Smooth muscle cell (in vitro differentiated cells): ENCODE data around the gene MAGI2. TPM values are rescaled to one million over a fixed set of nuclear protein-coding genes. Genes with fewer than 3 reads are reported as not detected.

Source experiments
- DNase-seq: peaks from one replicate; lab custom pipeline; 2025; ENCODE audit not compliant: unreplicated experiment; lab: John Stamatoyannopoulos, UW
- H2AFZ ChIP-seq: fragments of 200-600 bp; sonication (generic); 2 replicates; pipeline ENCODE4 v1.6.0; 2016; ENCODE audit warnings: antibody characterized with exemption, low read depth, mild to moderate bottlenecking
- H3F3A ChIP-seq: fragments of 200-600 bp; sonication (generic); 2 replicates; pipeline ENCODE4 v1.6.0; 2017; ENCODE audit warnings: antibody characterized with exemption, low read depth
- H3K27ac ChIP-seq: fragments of 200-600 bp; sonication (generic); 2 replicates; pipeline ENCODE4 v1.5.1; 2016; ENCODE audit warnings: low read depth, mild to moderate bottlenecking
- H3K27me3 ChIP-seq: fragments of 200-600 bp; sonication (generic); 2 replicates; pipeline ENCODE4 v1.6.1; 2016; ENCODE audit warnings: low read depth, mild to moderate bottlenecking
- H3K36me3 ChIP-seq: fragments of 200-600 bp; sonication (generic); 2 replicates; pipeline ENCODE4 v1.5.1; 2016; ENCODE audit warnings: low read depth
- H3K4me1 ChIP-seq: fragments of 200-600 bp; sonication (generic); 2 replicates; pipeline ENCODE4 v1.5.1; 2016; ENCODE audit warnings: low read depth
- H3K4me2 ChIP-seq: fragments of 200-600 bp; sonication (generic); 2 replicates; pipeline ENCODE4 v1.6.0; 2016; ENCODE audit warnings: mild to moderate bottlenecking
- H3K4me3 ChIP-seq: fragments of 200-600 bp; sonication (generic); 2 replicates; pipeline ENCODE4 v1.5.1; 2016; ENCODE audit warnings: mild to moderate bottlenecking
- H3K79me2 ChIP-seq: fragments of 200-600 bp; sonication (generic); 2 replicates; pipeline ENCODE4 v1.6.0; 2016; ENCODE audit warnings: low read depth, mild to moderate bottlenecking
- H3K9ac ChIP-seq: fragments of 200-600 bp; sonication (generic); 2 replicates; pipeline ENCODE4 v1.6.0; 2016; ENCODE audit warnings: low read depth
- H3K9me3 ChIP-seq: fragments of 200-600 bp; sonication (generic); replicated peaks from 2 replicates; pipeline ENCODE4 v1.5.1; 2016; ENCODE audit warnings: low read depth
- H4K20me1 ChIP-seq: fragments of 200-600 bp; sonication (generic); 2 replicates; pipeline ENCODE4 v1.6.0; 2016; ENCODE audit warnings: low read depth
- CTCF ChIP-seq: fragments of 200-600 bp; sonication (generic); IDR thresholded peaks from 2 replicates; pipeline ENCODE4 v1.5.1; 2017; ENCODE audit warnings: borderline replicate concordance, mild to moderate bottlenecking, antibody characterized with exemption; ENCODE audit not compliant: insufficient read depth, poor library complexity, severe bottlenecking
- WGBS: methylation state at CpG from one replicate; pipeline ENCODE4 v1.1.7; 2016; ENCODE audit warnings: low lambda C conversion rate; 5-methylcytosine and 5-hydroxymethylcytosine counted together
- polyA plus RNA-seq: library from polyadenylated mRNA; unstranded; fragments of >200 nt; fragmentation: Nextera tagmentation; extraction: Ambion mirVana; gene quantifications from 2 replicates; pipeline ENCODE4 v1.2.1, GENCODE V29; 2016
- total RNA-seq: library from RNA; depleted of rRNA; stranded (reverse); fragments of >200 nt; gene quantifications from 2 replicates; pipeline ENCODE4 v1.2.3, GENCODE V29; 2014

MAGI2 gene
- total and polyA plus RNA-seq, 2 experiments from 2014 or later = 3.4 to 10.7 TPM

DNA sequence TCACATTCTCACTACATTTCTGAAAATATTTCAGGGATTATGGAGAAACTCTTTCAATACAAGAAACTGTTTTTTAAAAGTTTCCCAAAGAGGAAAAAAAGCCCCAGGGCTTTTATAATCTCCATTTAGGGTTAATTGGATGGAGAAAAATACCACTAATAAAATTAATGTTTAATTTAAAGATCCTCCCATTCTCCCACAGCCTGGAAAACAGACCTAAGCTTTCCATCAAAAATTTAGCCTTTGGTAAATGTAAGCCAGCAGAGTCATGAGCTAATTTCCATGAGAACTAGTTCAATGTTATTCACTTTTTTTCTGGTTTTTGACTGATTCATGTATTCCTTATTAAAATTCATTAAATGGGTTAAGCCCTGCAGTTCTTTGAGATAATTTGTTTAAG lies 1246.2 kb downstream of the MAGI2 start:
- no peak for TF ChIP-seq CTCF
- Histone ChIP-seq H3K4me1 (no peaks in the 10 kb centered on the region), H3K27ac (no peak overlapping the region), H3K9ac (no peak overlapping the region), H4K20me1 (no peaks in the 10 kb centered on the region), H3F3A (no peaks in the 10 kb centered on the region), H3K27me3 (no peaks in the 10 kb centered on the region), H3K9me3 (no peaks in the 10 kb centered on the region), H2AFZ (no peak overlapping the region), H3K4me2 (no peak overlapping the region), H3K4me3 (no peak overlapping the region), H3K79me2 (no peaks in the 10 kb centered on the region), H3K36me3 (no peaks in the 10 kb centered on the region)
- DNase-seq = no peak

GRCh38 chr7:78206769-78207168 lies 1246.7 kb downstream of the MAGI2 start:
- no peak overlapping the region for H2AFZ ChIP-seq

DNA sequence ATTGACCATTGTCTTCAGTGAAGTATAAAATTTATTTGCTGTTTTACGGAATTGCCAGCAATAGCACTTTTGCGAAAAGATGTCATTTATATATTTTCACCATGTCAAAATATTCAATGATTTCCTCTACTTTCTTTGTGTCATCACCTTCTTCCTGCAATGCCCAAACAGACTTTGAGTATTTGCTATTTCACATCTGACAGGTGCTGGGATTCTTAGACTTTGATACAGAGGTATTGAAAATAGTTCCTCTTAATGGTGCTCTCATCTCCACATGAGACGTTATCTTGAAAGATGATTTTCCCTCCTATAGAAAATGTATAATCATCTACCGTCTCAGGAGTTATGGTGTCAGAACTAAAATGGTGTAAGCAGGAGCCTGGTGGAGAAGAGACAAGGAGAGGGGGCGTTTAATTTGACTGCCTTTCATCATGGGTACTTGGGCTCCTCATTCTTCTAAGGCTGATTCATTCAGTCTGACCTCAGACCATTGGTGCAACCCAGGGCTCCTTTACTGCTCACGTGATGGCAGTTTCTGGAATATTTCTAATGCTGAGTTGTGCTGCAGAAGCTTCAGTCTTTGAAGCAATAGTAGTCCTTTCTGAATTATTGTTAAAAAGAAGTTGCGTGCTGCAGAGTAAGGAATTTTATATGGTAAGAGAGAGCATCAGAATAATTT lies 1250.3 kb downstream of the MAGI2 start:
- Histone ChIP-seq H3K9me3 (no peaks in the 10 kb centered on the region), H3K79me2 (no peaks in the 10 kb centered on the region), H3K27ac (no peak overlapping the region), H3K4me3 (no peak overlapping the region), H3K9ac (no peak overlapping the region), H3K36me3 (no peaks in the 10 kb centered on the region), H4K20me1 (no peaks in the 10 kb centered on the region), H3K4me2 (no peak overlapping the region), H2AFZ (no peak overlapping the region), H3F3A (no peaks in the 10 kb centered on the region), H3K4me1 (no peaks in the 10 kb centered on the region), H3K27me3 (no peaks in the 10 kb centered on the region)
- TF ChIP-seq CTCF = no peak
- WGBS = 80% methylated on average over 7 of the region's 7 CpGs
- no peak for DNase-seq

More at GRCh38 chr7:78206769-78207168, 1246.7 kb downstream of the MAGI2 start:
- Histone ChIP-seq H3K9me3 (no peaks in the 10 kb centered on the region), H3K9ac (no peak overlapping the region), H3K4me2 (no peak overlapping the region), H3K27me3 (no peaks in the 10 kb centered on the region), H3K4me3 (no peak overlapping the region), H3K36me3 (no peaks in the 10 kb centered on the region), H4K20me1 (no peaks in the 10 kb centered on the region), H3K4me1 (no peaks in the 10 kb centered on the region), H3K79me2 (no peaks in the 10 kb centered on the region), H3K27ac (no peak overlapping the region), H3F3A (no peaks in the 10 kb centered on the region)
- TF ChIP-seq CTCF = no peak
- WGBS = 64% methylated on average over 2 of the region's 2 CpGs
- no peak for DNase-seq

- Histone ChIP-seq H4K20me1 (no peaks in the 10 kb centered on the region), H2AFZ (no peak overlapping the region), H3K27ac (no peak overlapping the region), H3K4me3 (no peak overlapping the region), H3K4me1 (no peaks in the 10 kb centered on the region), H3K9me3 (no peaks in the 10 kb centered on the region), H3K9ac (no peak overlapping the region), H3K27me3 (no peaks in the 10 kb centered on the region), H3K4me2 (no peak overlapping the region), H3K36me3 (no peaks in the 10 kb centered on the region), H3F3A (no peaks in the 10 kb centered on the region), H3K79me2 (no peaks in the 10 kb centered on the region)
- DNase-seq = no peak
- no peak for TF ChIP-seq CTCF
- 94% methylated on average over 3 of the region's 3 CpGs for WGBS
Observed at GRCh38 chr7:78198756-78199155, 1254.7 kb downstream of the MAGI2 start.
